ENCODE data around the gene PRODH2. TPM values are rescaled to one million over a fixed set of nuclear protein-coding genes. Genes with fewer than 3 reads are reported as not detected.

The PRODH2 gene
- total and polyA plus RNA-seq, 2 experiments from 2014 or later, result 6.8 to 13.9 TPM

- TF ChIP-seq EZH2phosphoT487 (IDR thresholded peaks at IDR 0.05; ENCODE audit: low read depth, severe bottlenecking, unreplicated experiment), result no peak
- no peak for TF ChIP-seq CTCF (IDR thresholded peaks at IDR 0.05; ENCODE audit: poor library complexity)
- TF ChIP-seq EZH2 (IDR thresholded peaks at IDR 0.05; ENCODE audit: borderline replicate concordance), result no peak
- DNase-seq (ENCODE audit: low spot score), result peak; percentile 100
- H3K4me1 ChIP-seq (ENCODE audit: insufficient read depth), result peaks cover 10% of the 10 kb centered on the region
- H3K9me2 ChIP-seq (replicated peaks; ENCODE audit: insufficient read depth), result no peaks in the 10 kb centered on the region
- H3K4me3 ChIP-seq, result peak within 1 kb of the TSS; percentile 54
- no peaks in the 10 kb centered on the region for H3K9me3 ChIP-seq (ENCODE audit: low read depth)
- no peaks in the 10 kb centered on the region for H4K20me1 ChIP-seq (ENCODE audit: insufficient read depth, poor library complexity, severe bottlenecking)
- no peaks in the 10 kb centered on the region for H3K27me3 ChIP-seq
- H3K36me3 ChIP-seq (replicated peaks; ENCODE audit: insufficient read depth, low read depth), result no peaks in the 10 kb centered on the region
- H3K4me2 ChIP-seq, result peak within 1 kb of the TSS; percentile 80
- H3K79me2 ChIP-seq, result peaks cover 4% of the 10 kb centered on the region
- WGBS (ENCODE audit: low lambda C conversion rate, missing lambda C conversion rate), result under 1% methylated on average over 26 of the region's 82 CpGs
- peak within 1 kb of the TSS; percentile 32 for H2AFZ ChIP-seq
- H3K27ac ChIP-seq, result no peak within 1 kb of the TSS
Observed at GRCh38 chr19:35775298-35776101, 37.1 kb downstream of the PRODH2 start, which contains the start of gene ARHGAP33. TSS of gene ARHGAP33 (plus strand) at chr19:35775564. CDS start at chr19:35775659, 95 bp downstream.

GRCh38 chr19:35775046-35775297 lies 37.7 kb downstream of the PRODH2 start:
- no peaks in the 10 kb centered on the region for H4K20me1 ChIP-seq (ENCODE audit: insufficient read depth, poor library complexity, severe bottlenecking)
- H3K4me2 ChIP-seq, result peak overlapping the region; percentile 67
- H3K4me3 ChIP-seq, result no peak overlapping the region
- peaks cover 4% of the 10 kb centered on the region for H3K79me2 ChIP-seq
- 26% methylated on average over 9 of the region's 9 CpGs for WGBS (ENCODE audit: low lambda C conversion rate, missing lambda C conversion rate)
- no peak for DNase-seq (ENCODE audit: low spot score)
- H3K9me2 ChIP-seq (replicated peaks; ENCODE audit: insufficient read depth), result no peaks in the 10 kb centered on the region
- no peaks in the 10 kb centered on the region for H3K27me3 ChIP-seq
- no peak overlapping the region for H2AFZ ChIP-seq
- TF ChIP-seq CTCF (IDR thresholded peaks at IDR 0.05; ENCODE audit: poor library complexity), result no peak
- no peak for TF ChIP-seq EZH2 (IDR thresholded peaks at IDR 0.05; ENCODE audit: borderline replicate concordance)
- no peak for TF ChIP-seq EZH2phosphoT487 (IDR thresholded peaks at IDR 0.05; ENCODE audit: low read depth, severe bottlenecking, unreplicated experiment)
- H3K36me3 ChIP-seq (replicated peaks; ENCODE audit: insufficient read depth, low read depth), result no peaks in the 10 kb centered on the region
- peaks cover 10% of the 10 kb centered on the region for H3K4me1 ChIP-seq (ENCODE audit: insufficient read depth)
- H3K9me3 ChIP-seq (ENCODE audit: low read depth), result no peaks in the 10 kb centered on the region
- no peak overlapping the region for H3K27ac ChIP-seq

GRCh38 chr19:35774274-35775045 lies 38.2 kb downstream of the PRODH2 start:
- H3K9me2 ChIP-seq (replicated peaks; ENCODE audit: insufficient read depth), result no peaks in the 10 kb centered on the region
- H3K9me3 ChIP-seq (ENCODE audit: low read depth), result no peaks in the 10 kb centered on the region
- H3K36me3 ChIP-seq (replicated peaks; ENCODE audit: insufficient read depth, low read depth), result no peaks in the 10 kb centered on the region
- WGBS (ENCODE audit: low lambda C conversion rate, missing lambda C conversion rate), result 52% methylated on average over 16 of the region's 16 CpGs
- H4K20me1 ChIP-seq (ENCODE audit: insufficient read depth, poor library complexity, severe bottlenecking), result no peaks in the 10 kb centered on the region
- H3K27me3 ChIP-seq, result no peaks in the 10 kb centered on the region
- TF ChIP-seq CTCF (IDR thresholded peaks at IDR 0.05; ENCODE audit: poor library complexity) (no peak), EZH2phosphoT487 (IDR thresholded peaks at IDR 0.05; ENCODE audit: low read depth, severe bottlenecking, unreplicated experiment) (no peak), EZH2 (IDR thresholded peaks at IDR 0.05; ENCODE audit: borderline replicate concordance) (no peak)
- H3K4me2 ChIP-seq, result peak overlapping the region; percentile 67
- no peak overlapping the region for H3K27ac ChIP-seq
- H3K79me2 ChIP-seq, result peaks cover 4% of the 10 kb centered on the region
- H3K4me1 ChIP-seq (ENCODE audit: insufficient read depth), result peaks cover 10% of the 10 kb centered on the region
- no peak overlapping the region for H3K4me3 ChIP-seq
- DNase-seq (ENCODE audit: low spot score), result no peak
- H2AFZ ChIP-seq, result no peak overlapping the region

All from hepatocyte (in vitro differentiated cells).